Keratinocyte (primary cell): ENCODE data around the gene KTI12. TPM values are rescaled to one million over a fixed set of nuclear protein-coding genes. Genes with fewer than 3 reads are reported as not detected.

Experiments used
- DNase-seq: peaks from one replicate; pipeline ENCODE4 v3.0.0-alpha.2; 2011; ENCODE audit warnings: low read depth, missing footprints, low spot score
- FAIRE-seq: peaks from 2 replicates; lab custom pipeline; 2011; peaks lifted over from hg19 to GRCh38; lab: Jason Lieb, UNC
- H2AFZ ChIP-seq: 2 replicates; pipeline ENCODE4 v1.6.0; 2012; ENCODE audit warnings: low read length, control low read depth, inconsistent platforms; ENCODE audit not compliant: control insufficient read depth
- H3K27ac ChIP-seq: 2 replicates; pipeline ENCODE4 v1.5.1; 2011; ENCODE audit warnings: low read length; ENCODE audit not compliant: control insufficient read depth, insufficient read depth
- H3K27me3 ChIP-seq: 3 replicates; pipeline ENCODE4 v1.6.0; 2011; ENCODE audit warnings: low read length; ENCODE audit not compliant: control insufficient read depth, insufficient read depth; ENCODE audit errors: extremely low read depth
- H3K36me3 ChIP-seq, 2 experiments: 2 replicates in 1 of 2; 3 replicates in 1 of 2; pipeline ENCODE4 v1.5.1; 2011; ENCODE audit warnings: low read length in 2 of 2, mild to moderate bottlenecking in 1 of 2; ENCODE audit not compliant: control insufficient read depth in 2 of 2, insufficient read depth in 2 of 2; ENCODE audit errors: extremely low read depth in 1 of 2
- H3K4me1 ChIP-seq: 3 replicates; pipeline ENCODE4 v1.5.1; 2011; ENCODE audit warnings: low read length; ENCODE audit not compliant: control insufficient read depth, insufficient read depth; ENCODE audit errors: extremely low read depth
- H3K4me2 ChIP-seq: 3 replicates; pipeline ENCODE4 v1.6.0; 2011; ENCODE audit warnings: low read depth, low read length; ENCODE audit not compliant: control insufficient read depth, insufficient read depth; ENCODE audit errors: extremely low read depth
- H3K4me3 ChIP-seq, 3 experiments: fragments of 200-600 bp in 1 of 3; sonication (generic) in 1 of 3; 2 replicates in 2 of 3; 3 replicates in 1 of 3; pipeline ENCODE4 v1.5.1; 2011 to 2016; ENCODE audit warnings: low read length in 3 of 3, mild to moderate bottlenecking in 3 of 3, control low read depth in 2 of 3, inconsistent platforms in 1 of 3, low read depth in 1 of 3, mixed read lengths in 1 of 3, mixed run types in 1 of 3, moderate library complexity in 1 of 3; ENCODE audit not compliant: control insufficient read depth in 2 of 3, insufficient read depth in 2 of 3; ENCODE audit errors: extremely low read depth in 1 of 3
- H3K79me2 ChIP-seq: 2 replicates; pipeline ENCODE4 v1.6.0; 2012; ENCODE audit warnings: low read length; ENCODE audit not compliant: control insufficient read depth, insufficient read depth
- H3K9ac ChIP-seq: 3 replicates; pipeline ENCODE4 v1.6.0; 2011; ENCODE audit warnings: low read length; ENCODE audit not compliant: control insufficient read depth, insufficient read depth; ENCODE audit errors: extremely low read depth
- H3K9me1 ChIP-seq: 3 replicates; pipeline ENCODE4 v1.6.0; 2011; ENCODE audit warnings: low read length; ENCODE audit not compliant: control insufficient read depth, insufficient read depth; ENCODE audit errors: extremely low read depth
- H3K9me3 ChIP-seq: 2 replicates; pipeline ENCODE4 v1.5.1; 2012; ENCODE audit warnings: low read depth, low read length; ENCODE audit not compliant: control insufficient read depth
- H4K20me1 ChIP-seq: 3 replicates; pipeline ENCODE4 v1.6.0; 2011; ENCODE audit warnings: low read length; ENCODE audit not compliant: control insufficient read depth, insufficient read depth; ENCODE audit errors: extremely low read depth
- CTCF ChIP-seq, 3 experiments: IDR thresholded peaks in 1 of 3; conservative IDR thresholded peaks in 1 of 3; optimal IDR thresholded peaks in 1 of 3; 2 replicates in 2 of 3; 3 replicates in 1 of 3; pipeline versions ENCODE3 to v1.5.1; 2011; ENCODE audit warnings: low read length in 3 of 3, mild to moderate bottlenecking in 3 of 3, moderate library complexity in 2 of 3, control low read depth in 1 of 3, inconsistent platforms in 1 of 3; ENCODE audit not compliant: insufficient read depth in 2 of 3; ENCODE audit errors: extremely low read depth in 1 of 3
- EZH2 ChIP-seq: IDR thresholded peaks from one replicate; pipeline ENCODE4 v1.6.1; 2012; ENCODE audit warnings: inconsistent platforms, mild to moderate bottlenecking, low read length, moderate library complexity
- dilution Hi-C: fragments of 300-500 bp; cut with MboI; formaldehyde crosslinking; loops from one replicate; pipeline ENCODE4 v1.7.0; 2020; ENCODE audit warnings: low sequenced_read_pairs; ENCODE audit not compliant: extremely low pct_ligation_motif_present
- polyA plus RNA-seq, 5 experiments: library from polyadenylated mRNA; depleted of rRNA in 3 of 5; stranded (reverse) in 3 of 5; stranded (forward) in 1 of 5; unstranded in 1 of 5; fragments of >200 nt; gene quantifications; 1 replicate in 1 of 5; 2 replicates in 3 of 5; 3 replicates in 1 of 5; pipeline versions ENCODE4 v1.2.1 to v1.2.3, GENCODE V29; 2011 to 2012; ENCODE audit warnings: missing spikeins in 2 of 5, low read depth in 1 of 5, low replicate concordance in 1 of 5

KTI12 gene
- polyA plus RNA-seq, 1 donor (not counting 4 experiments of a cell fraction or from before 2014, with no cell fraction given), result 8.1 TPM

GRCh38 chr1:52022133-52022532 is 11.5 kb downstream of the KTI12 start:
- TF ChIP-seq EZH2, result no peak
- TF ChIP-seq CTCF (optimal IDR thresholded peaks at IDR 0.05 in 1 of 3, IDR thresholded peaks at IDR 0.05 in 1 of 3, conservative IDR thresholded peaks at IDR 0.05 in 1 of 3; ENCODE audit: extremely low read depth in 1 of 3, insufficient read depth in 2 of 3, low read length in 3 of 3), result no peak
- Histone ChIP-seq H4K20me1 (no peaks in the 10 kb centered on the region), H3K27me3 (no peaks in the 10 kb centered on the region), H2AFZ (no peak overlapping the region), H3K9ac (no peak overlapping the region), H3K79me2 (no peaks in the 10 kb centered on the region), H3K9me1 (no peaks in the 10 kb centered on the region), H3K36me3 (peaks cover 7 to 22% of the 10 kb centered on the region in 2 experiments), H3K4me3 (no peak overlapping the region), H3K27ac (no peak overlapping the region), H3K9me3 (no peaks in the 10 kb centered on the region), H3K4me1 (no peaks in the 10 kb centered on the region), H3K4me2 (no peak overlapping the region)
- dilution Hi-C loops, result no loop called here
- DNase-seq, result no peak
- FAIRE-seq, result no peak

GRCh38 chr1:52008071-52008809 is 25.4 kb downstream of the KTI12 start:
- no peaks in the 10 kb centered on the region for H3K79me2 ChIP-seq
- H3K4me2 ChIP-seq, result no peak overlapping the region
- dilution Hi-C loops, result no loop called here
- no peaks in the 10 kb centered on the region for H3K9me3 ChIP-seq
- FAIRE-seq (no peak), DNase-seq (no peak)
- H3K27ac ChIP-seq, result no peak overlapping the region
- H3K27me3 ChIP-seq, result no peaks in the 10 kb centered on the region
- H4K20me1 ChIP-seq, result no peaks in the 10 kb centered on the region
- no peaks in the 10 kb centered on the region for H3K36me3 ChIP-seq
- H3K9me1 ChIP-seq, result no peaks in the 10 kb centered on the region
- H2AFZ ChIP-seq, result no peak overlapping the region
- H3K4me3 ChIP-seq, result no peak overlapping the region
- H3K9ac ChIP-seq, result no peak overlapping the region
- TF ChIP-seq EZH2 (no peak), CTCF (optimal IDR thresholded peaks at IDR 0.05 in 1 of 3, IDR thresholded peaks at IDR 0.05 in 1 of 3, conservative IDR thresholded peaks at IDR 0.05 in 1 of 3; ENCODE audit: extremely low read depth in 1 of 3, insufficient read depth in 2 of 3, low read length in 3 of 3) (no peak)
- H3K4me1 ChIP-seq, result peaks cover 16% of the 10 kb centered on the region
